ENCODE data around the gene MED12L. TPM values are rescaled to one million over a fixed set of nuclear protein-coding genes. Genes with fewer than 3 reads are reported as not detected.
A peak's percentile ranks its signal among the peaks of the same experiment; 100 is the strongest.
"Not testable (repeated sequence)": the region's sequence is repeated elsewhere in the genome, so short reads cannot be mapped to it uniquely, and the experiment has no call there.

Gene MED12L
- total RNA-seq, 2 donors from 2014 or later, result 15.5 to 28.9 TPM

- H3K36me3 Mint-ChIP-seq (ENCODE audit: low read depth), result peaks cover 8% of the 10 kb centered on the region
- no peak overlapping the region for H3K4me3 Mint-ChIP-seq
- H3K9me3 Mint-ChIP-seq, result no peaks in the 10 kb centered on the region
- TF ChIP-seq CTCF (conservative IDR thresholded peaks at IDR 0.05), result no peak
- H3K27ac Mint-ChIP-seq, result peak overlapping the region; percentile 29
- Histone ChIP-seq H3K4me3 (ENCODE audit: low read length) (no peak overlapping the region), H3K4me1 (ENCODE audit: control insufficient read depth, insufficient read depth, low read length) (peaks cover 5% of the 10 kb centered on the region), H3K36me3 (ENCODE audit: control insufficient read depth, insufficient read depth, low read length) (no peaks in the 10 kb centered on the region), H3K27ac (ENCODE audit: low read depth, low read length) (no peak overlapping the region), H3K27me3 (ENCODE audit: control insufficient read depth, insufficient read depth, low read length, poor library complexity, severe bottlenecking) (no peaks in the 10 kb centered on the region), H3K9ac (ENCODE audit: extremely low read depth, low read length, poor library complexity, severe bottlenecking) (no peak overlapping the region), H3K9me3 (ENCODE audit: control insufficient read depth, low read length) (peaks cover 3% of the 10 kb centered on the region)
- 76 to 100% methylated on average over 1 of the region's 1 CpG for WGBS, 2 experiments (ENCODE audit: insufficient coverage in 1 of 2, insufficient read length in 1 of 2)
- peaks cover 34% of the 10 kb centered on the region for H3K4me1 Mint-ChIP-seq
- DNase-seq, result no peak
- H3K27me3 Mint-ChIP-seq (ENCODE audit: insufficient read depth), result no peaks in the 10 kb centered on the region
These were observed 143.2 kb downstream of the MED12L start for GRCh38 chr3:151228666-151229040.

GRCh38 chr3:151230646-151231045 is 145.2 kb downstream of the MED12L start:
- WGBS, 2 experiments (ENCODE audit: insufficient coverage in 1 of 2, insufficient read length in 1 of 2), result 75 to 80% methylated on average over 3 of the region's 4 CpGs
- peaks cover 30% of the 10 kb centered on the region for H3K4me1 Mint-ChIP-seq
- no peak overlapping the region for H3K4me3 ChIP-seq (ENCODE audit: low read length)
- no peaks in the 10 kb centered on the region for H3K36me3 ChIP-seq (ENCODE audit: control insufficient read depth, insufficient read depth, low read length)
- H3K9me3 ChIP-seq (ENCODE audit: control insufficient read depth, low read length), result peaks cover 3% of the 10 kb centered on the region
- no peaks in the 10 kb centered on the region for H3K9me3 Mint-ChIP-seq
- H3K27ac Mint-ChIP-seq, result peak overlapping the region; percentile 5
- no peak overlapping the region for H3K9ac ChIP-seq (ENCODE audit: extremely low read depth, low read length, poor library complexity, severe bottlenecking)
- DNase-seq, result no peak
- no peak for TF ChIP-seq CTCF (conservative IDR thresholded peaks at IDR 0.05)
- peaks cover 5% of the 10 kb centered on the region for H3K4me1 ChIP-seq (ENCODE audit: control insufficient read depth, insufficient read depth, low read length)
- no peak overlapping the region for H3K27ac ChIP-seq (ENCODE audit: low read depth, low read length)
- H3K27me3 Mint-ChIP-seq (ENCODE audit: insufficient read depth), result no peaks in the 10 kb centered on the region
- H3K36me3 Mint-ChIP-seq (ENCODE audit: low read depth), result peaks cover 8% of the 10 kb centered on the region
- H3K27me3 ChIP-seq (ENCODE audit: control insufficient read depth, insufficient read depth, low read length, poor library complexity, severe bottlenecking), result no peaks in the 10 kb centered on the region
- no peak overlapping the region for H3K4me3 Mint-ChIP-seq

GRCh38 chr3:151232403-151232802 is 146.9 kb downstream of the MED12L start:
- not testable (repeated sequence) for H3K36me3 Mint-ChIP-seq (ENCODE audit: low read depth); DNase-seq; H3K27me3 Mint-ChIP-seq (ENCODE audit: insufficient read depth); H3K9me3 Mint-ChIP-seq; H3K36me3 ChIP-seq (ENCODE audit: control insufficient read depth, insufficient read depth, low read length); H3K27ac Mint-ChIP-seq; H3K4me1 ChIP-seq (ENCODE audit: control insufficient read depth, insufficient read depth, low read length); H3K4me3 ChIP-seq (ENCODE audit: low read length); H3K4me3 Mint-ChIP-seq; H3K27ac ChIP-seq (ENCODE audit: low read depth, low read length); H3K9me3 ChIP-seq (ENCODE audit: control insufficient read depth, low read length); H3K9ac ChIP-seq (ENCODE audit: extremely low read depth, low read length, poor library complexity, severe bottlenecking); H3K27me3 ChIP-seq (ENCODE audit: control insufficient read depth, insufficient read depth, low read length, poor library complexity, severe bottlenecking)
- peaks cover 21% of the 10 kb centered on the region for H3K4me1 Mint-ChIP-seq

DNA sequence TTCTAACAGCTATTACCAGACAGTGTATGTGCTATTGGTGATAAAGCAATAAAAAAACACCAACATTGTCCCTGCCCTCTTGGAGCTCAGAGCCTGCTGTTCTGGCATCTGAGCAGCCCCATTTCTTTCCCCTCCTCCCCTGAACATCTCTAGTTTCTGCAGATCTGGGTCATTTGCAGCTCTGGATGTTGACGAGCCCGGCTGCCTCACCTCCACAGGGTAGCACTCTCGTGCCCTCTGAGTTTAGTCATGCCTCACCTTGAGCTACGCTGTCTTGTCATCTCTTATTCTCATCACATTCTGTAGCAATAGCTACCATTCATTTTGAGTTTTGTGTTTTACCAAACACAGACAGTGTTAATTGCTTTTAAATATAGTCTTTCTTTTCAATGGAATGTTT is 147.5 kb downstream of the MED12L start:
- Histone ChIP-seq H3K36me3 (ENCODE audit: control insufficient read depth, insufficient read depth, low read length) (no peaks in the 10 kb centered on the region), H3K4me1 (ENCODE audit: control insufficient read depth, insufficient read depth, low read length) (peaks cover 3% of the 10 kb centered on the region), H3K4me3 (ENCODE audit: low read length) (no peak overlapping the region), H3K27ac (ENCODE audit: low read depth, low read length) (no peak overlapping the region), H3K9ac (ENCODE audit: extremely low read depth, low read length, poor library complexity, severe bottlenecking) (no peak overlapping the region), H3K27me3 (ENCODE audit: control insufficient read depth, insufficient read depth, low read length, poor library complexity, severe bottlenecking) (no peaks in the 10 kb centered on the region), H3K9me3 (ENCODE audit: control insufficient read depth, low read length) (peaks cover 3% of the 10 kb centered on the region)
- Mint-ChIP-seq H3K27ac (no peak overlapping the region), H3K4me1 (peaks cover 16% of the 10 kb centered on the region), H3K36me3 (ENCODE audit: low read depth) (peaks cover 8% of the 10 kb centered on the region), H3K9me3 (no peaks in the 10 kb centered on the region), H3K27me3 (ENCODE audit: insufficient read depth) (no peaks in the 10 kb centered on the region), H3K4me3 (no peak overlapping the region)
- WGBS, 2 experiments (ENCODE audit: insufficient coverage in 1 of 2, insufficient read length in 1 of 2), result 80 to 92% methylated on average over 4 of the region's 4 CpGs
- TF ChIP-seq CTCF (conservative IDR thresholded peaks at IDR 0.05), result no peak
- DNase-seq, result no peak
